Endometrial microvascular endothelial cells (primary cell): ENCODE results near the gene AIF1. TPM values are rescaled to one million over a fixed set of nuclear protein-coding genes. Genes with fewer than 3 reads are reported as not detected.

Source experiments
- in situ Hi-C: cut with HindIII; loops from 2 replicates; pipeline ENCODE4 v1.10.0; 2017; ENCODE audit warnings: low sequenced_read_pairs, low pct_unique_long_range_greater_than_20kb; ENCODE audit errors: inconsistent ontology term
- total RNA-seq: library from RNA; depleted of rRNA; stranded (reverse); fragments of >200 nt; gene quantifications from one replicate; pipeline ENCODE4 v1.2.3, GENCODE V29; 2015; ENCODE audit errors: inconsistent ontology term

Gene AIF1
- total RNA-seq = not detected

DNA sequence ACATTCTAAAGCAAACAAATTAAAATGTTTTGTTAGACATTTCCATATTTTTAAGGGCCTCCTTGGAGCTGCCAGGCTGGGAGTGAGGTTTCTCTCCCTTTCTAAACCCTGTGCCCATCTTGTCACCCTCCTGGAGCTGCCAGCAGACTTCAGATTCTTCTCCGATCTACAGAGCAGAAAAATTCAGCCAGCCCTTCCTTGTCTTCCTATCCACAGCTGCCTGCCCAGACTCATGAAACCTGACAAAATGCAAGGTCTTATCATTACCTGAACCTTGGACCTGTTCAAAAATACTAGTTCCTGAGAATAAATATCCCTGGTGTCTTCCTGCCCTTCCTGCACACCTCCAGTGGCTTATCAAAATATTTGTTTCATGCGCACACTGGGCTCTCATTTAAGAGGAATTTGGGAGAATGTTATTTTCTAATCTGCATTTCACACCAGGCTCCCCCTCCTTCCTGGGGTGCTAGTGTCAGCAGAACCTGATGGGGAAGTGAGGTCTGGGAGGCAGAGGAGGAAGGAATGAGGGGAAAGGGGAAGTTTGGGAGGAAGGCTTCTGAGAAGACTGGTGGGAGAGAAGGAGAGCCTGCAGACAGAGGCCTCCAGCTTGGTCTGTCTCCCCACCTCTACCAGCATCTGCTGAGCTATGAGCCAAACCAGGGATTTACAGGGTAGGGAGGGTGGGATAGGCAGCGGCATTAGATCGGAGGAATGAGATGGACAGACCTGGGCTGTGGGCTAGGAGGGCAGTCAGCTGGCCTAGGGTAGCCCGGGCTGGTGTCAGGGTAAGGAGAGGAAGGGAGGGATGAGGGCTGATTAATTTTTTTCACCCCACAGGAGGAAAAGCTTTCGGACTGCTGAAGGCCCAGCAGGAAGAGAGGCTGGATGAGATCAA lies at the start of gene AIF1:
TSS of gene AIF1 (plus strand) at position 551 of the 895 bp plus-strand sequence. CDS start at position 647, 96 bp downstream.
- in situ Hi-C loops = no loop called here

DNA sequence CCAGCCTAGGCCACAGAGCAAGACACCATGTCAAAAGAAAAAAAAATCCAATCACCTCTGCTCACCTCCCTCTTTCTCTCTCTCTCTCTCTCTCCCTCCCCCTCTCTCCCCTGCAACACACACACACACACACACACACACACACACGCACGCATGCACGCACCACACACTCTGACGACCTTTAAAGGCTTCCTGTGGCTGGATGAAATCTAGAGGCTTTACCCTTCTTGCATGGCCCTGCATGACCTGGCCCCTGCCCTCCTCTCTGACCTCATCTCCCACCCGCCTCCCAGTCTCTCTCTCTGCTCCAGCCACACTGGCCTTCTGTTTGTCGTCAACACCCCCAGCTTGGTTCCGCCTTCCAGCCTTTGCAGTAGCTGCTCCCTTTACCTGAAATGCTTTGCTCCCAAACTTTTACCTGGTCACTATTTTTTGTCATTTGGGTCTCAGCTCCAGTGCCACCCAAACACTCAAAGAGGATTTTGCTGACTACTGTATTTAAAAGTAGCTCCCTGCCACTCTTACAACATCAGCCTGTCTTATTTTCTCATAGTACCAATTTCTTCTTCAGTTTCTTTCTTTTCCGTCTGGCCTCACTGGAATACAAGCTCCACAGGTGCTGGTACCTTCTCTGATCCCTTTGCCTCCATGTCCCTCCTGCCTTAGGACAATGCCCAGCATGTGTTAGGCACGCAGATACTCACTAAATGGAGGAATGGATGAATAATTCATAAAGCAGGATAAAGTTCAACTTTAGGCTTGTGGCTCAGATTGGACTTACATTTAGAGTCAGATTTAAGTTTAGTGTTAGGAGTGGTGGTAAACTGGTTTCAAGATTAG lies 47.3 kb upstream of the AIF1 start:
- in situ Hi-C loops = no loop called here

DNA sequence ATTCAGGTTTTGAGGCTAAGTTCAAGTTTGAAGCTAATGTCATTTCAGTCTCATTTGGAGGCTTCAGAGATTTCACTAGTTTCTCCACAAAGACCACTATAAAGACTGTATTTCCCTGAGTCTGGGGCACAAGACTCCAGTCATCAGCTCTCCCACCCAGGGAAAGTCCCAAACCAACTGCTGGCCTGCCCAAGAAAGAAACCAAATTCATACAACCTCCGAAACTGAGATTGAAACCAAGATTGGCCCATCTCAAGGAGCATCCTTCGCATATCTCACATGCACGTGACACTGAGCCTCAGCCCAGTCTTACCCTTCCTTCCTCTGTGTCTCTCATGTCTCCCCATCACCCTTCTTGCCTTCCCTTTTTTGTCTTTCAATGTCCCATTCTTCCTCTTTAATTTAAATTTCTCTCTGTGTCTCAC lies 46.5 kb upstream of the AIF1 start:
- in situ Hi-C loops = no loop called here

DNA sequence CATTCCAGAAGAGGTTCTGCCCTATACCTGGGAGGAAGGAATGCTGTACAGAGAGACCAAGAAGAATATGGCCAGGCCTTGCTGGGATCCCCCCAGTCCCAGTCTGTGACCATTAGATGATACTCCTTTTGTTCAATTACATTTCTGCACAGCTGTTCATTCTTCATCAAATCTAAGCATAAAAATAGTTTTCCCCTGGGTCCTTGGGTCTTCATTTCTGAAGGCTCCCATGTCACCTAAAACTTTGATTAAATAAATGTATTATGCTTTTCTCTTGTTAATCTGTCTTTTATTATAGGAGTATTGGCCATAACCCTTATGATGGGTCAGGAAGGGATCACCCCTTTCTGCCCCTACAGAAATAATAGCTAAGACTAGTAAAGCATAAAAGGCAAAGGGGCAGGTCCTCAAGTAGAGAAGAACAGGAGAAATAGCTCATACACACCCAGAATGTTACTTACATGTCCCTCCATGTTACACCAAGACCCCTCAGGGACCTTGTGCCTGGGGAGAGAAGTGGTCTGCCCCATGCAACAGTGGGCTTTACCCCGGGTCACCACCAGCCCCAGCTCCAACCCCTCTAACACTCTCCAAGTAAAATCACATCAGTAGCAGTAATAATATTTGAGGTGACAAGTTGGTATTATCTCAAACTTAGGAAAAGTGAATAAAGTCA lies 45.0 kb upstream of the AIF1 start:
- in situ Hi-C loops = no loop called here

DNA sequence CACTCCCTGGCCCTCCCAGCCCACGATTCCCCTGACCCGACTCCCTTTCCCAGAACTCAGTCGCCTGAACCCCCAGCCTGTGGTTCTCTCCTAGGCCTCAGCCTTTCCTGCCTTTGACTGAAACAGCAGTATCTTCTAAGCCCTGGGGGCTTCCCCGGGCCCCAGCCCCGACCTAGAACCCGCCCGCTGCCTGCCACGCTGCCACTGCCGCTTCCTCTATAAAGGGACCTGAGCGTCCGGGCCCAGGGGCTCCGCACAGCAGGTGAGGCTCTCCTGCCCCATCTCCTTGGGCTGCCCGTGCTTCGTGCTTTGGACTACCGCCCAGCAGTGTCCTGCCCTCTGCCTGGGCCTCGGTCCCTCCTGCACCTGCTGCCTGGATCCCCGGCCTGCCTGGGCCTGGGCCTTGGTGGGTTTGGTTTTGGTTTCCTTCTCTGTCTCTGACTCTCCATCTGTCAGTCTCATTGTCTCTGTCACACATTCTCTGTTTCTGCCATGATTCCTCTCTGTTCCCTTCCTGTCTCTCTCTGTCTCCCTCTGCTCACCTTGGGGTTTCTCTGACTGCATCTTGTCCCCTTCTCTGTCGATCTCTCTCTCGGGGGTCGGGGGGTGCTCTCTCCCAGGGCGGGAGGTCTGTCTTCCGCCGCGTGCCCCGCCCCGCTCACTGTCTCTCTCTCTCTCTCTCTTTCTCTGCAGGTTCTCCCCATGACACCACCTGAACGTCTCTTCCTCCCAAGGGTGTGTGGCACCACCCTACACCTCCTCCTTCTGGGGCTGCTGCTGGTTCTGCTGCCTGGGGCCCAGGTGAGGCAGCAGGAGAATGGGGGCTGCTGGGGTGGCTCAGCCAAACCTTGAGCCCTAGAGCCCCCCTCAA lies 42.8 kb upstream of the AIF1 start, which contains the start of gene LTA:
TSS of gene LTA (plus strand) at position 249 of the 871 bp plus-strand sequence. CDS start at position 703, 454 bp downstream.
- in situ Hi-C loops = no loop called here

DNA sequence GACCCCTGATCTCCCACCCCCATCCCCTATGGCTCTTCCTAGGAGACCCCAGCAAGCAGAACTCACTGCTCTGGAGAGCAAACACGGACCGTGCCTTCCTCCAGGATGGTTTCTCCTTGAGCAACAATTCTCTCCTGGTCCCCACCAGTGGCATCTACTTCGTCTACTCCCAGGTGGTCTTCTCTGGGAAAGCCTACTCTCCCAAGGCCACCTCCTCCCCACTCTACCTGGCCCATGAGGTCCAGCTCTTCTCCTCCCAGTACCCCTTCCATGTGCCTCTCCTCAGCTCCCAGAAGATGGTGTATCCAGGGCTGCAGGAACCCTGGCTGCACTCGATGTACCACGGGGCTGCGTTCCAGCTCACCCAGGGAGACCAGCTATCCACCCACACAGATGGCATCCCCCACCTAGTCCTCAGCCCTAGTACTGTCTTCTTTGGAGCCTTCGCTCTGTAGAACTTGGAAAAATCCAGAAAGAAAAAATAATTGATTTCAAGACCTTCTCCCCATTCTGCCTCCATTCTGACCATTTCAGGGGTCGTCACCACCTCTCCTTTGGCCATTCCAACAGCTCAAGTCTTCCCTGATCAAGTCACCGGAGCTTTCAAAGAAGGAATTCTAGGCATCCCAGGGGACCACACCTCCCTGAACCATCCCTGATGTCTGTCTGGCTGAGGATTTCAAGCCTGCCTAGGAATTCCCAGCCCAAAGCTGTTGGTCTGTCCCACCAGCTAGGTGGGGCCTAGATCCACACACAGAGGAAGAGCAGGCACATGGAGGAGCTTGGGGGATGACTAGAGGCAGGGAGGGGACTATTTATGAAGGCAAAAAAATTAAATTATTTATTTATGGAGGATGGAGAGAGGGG lies 41.6 kb upstream of the AIF1 start:
- in situ Hi-C loops = no loop called here

DNA sequence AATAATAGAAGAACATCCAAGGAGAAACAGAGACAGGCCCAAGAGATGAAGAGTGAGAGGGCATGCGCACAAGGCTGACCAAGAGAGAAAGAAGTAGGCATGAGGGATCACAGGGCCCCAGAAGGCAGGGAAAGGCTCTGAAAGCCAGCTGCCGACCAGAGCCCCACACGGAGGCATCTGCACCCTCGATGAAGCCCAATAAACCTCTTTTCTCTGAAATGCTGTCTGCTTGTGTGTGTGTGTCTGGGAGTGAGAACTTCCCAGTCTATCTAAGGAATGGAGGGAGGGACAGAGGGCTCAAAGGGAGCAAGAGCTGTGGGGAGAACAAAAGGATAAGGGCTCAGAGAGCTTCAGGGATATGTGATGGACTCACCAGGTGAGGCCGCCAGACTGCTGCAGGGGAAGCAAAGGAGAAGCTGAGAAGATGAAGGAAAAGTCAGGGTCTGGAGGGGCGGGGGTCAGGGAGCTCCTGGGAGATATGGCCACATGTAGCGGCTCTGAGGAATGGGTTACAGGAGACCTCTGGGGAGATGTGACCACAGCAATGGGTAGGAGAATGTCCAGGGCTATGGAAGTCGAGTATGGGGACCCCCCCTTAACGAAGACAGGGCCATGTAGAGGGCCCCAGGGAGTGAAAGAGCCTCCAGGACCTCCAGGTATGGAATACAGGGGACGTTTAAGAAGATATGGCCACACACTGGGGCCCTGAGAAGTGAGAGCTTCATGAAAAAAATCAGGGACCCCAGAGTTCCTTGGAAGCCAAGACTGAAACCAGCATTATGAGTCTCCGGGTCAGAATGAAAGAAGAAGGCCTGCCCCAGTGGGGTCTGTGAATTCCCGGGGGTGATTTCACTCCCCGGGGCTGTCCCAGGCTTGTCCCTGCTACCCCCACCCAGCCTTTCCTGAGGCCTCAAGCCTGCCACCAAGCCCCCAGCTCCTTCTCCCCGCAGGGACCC lies 40.6 kb upstream of the AIF1 start:
- in situ Hi-C loops = no loop called here

DNA sequence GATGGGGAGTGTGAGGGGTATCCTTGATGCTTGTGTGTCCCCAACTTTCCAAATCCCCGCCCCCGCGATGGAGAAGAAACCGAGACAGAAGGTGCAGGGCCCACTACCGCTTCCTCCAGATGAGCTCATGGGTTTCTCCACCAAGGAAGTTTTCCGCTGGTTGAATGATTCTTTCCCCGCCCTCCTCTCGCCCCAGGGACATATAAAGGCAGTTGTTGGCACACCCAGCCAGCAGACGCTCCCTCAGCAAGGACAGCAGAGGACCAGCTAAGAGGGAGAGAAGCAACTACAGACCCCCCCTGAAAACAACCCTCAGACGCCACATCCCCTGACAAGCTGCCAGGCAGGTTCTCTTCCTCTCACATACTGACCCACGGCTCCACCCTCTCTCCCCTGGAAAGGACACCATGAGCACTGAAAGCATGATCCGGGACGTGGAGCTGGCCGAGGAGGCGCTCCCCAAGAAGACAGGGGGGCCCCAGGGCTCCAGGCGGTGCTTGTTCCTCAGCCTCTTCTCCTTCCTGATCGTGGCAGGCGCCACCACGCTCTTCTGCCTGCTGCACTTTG lies 39.6 kb upstream of the AIF1 start, which contains the start of gene TNF:
TSS of gene TNF (plus strand) at position 231 of the 567 bp plus-strand sequence. CDS start at position 408, 177 bp downstream.
- in situ Hi-C loops = no loop called here

DNA sequence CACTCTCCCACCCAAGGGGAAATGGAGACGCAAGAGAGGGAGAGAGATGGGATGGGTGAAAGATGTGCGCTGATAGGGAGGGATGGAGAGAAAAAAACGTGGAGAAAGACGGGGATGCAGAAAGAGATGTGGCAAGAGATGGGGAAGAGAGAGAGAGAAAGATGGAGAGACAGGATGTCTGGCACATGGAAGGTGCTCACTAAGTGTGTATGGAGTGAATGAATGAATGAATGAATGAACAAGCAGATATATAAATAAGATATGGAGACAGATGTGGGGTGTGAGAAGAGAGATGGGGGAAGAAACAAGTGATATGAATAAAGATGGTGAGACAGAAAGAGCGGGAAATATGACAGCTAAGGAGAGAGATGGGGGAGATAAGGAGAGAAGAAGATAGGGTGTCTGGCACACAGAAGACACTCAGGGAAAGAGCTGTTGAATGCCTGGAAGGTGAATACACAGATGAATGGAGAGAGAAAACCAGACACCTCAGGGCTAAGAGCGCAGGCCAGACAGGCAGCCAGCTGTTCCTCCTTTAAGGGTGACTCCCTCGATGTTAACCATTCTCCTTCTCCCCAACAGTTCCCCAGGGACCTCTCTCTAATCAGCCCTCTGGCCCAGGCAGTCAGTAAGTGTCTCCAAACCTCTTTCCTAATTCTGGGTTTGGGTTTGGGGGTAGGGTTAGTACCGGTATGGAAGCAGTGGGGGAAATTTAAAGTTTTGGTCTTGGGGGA lies 38.9 kb upstream of the AIF1 start:
- in situ Hi-C loops = no loop called here

DNA sequence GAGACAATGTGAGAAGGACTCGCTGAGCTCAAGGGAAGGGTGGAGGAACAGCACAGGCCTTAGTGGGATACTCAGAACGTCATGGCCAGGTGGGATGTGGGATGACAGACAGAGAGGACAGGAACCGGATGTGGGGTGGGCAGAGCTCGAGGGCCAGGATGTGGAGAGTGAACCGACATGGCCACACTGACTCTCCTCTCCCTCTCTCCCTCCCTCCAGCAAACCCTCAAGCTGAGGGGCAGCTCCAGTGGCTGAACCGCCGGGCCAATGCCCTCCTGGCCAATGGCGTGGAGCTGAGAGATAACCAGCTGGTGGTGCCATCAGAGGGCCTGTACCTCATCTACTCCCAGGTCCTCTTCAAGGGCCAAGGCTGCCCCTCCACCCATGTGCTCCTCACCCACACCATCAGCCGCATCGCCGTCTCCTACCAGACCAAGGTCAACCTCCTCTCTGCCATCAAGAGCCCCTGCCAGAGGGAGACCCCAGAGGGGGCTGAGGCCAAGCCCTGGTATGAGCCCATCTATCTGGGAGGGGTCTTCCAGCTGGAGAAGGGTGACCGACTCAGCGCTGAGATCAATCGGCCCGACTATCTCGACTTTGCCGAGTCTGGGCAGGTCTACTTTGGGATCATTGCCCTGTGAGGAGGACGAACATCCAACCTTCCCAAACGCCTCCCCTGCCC lies 38.0 kb upstream of the AIF1 start:
- in situ Hi-C loops = no loop called here

DNA sequence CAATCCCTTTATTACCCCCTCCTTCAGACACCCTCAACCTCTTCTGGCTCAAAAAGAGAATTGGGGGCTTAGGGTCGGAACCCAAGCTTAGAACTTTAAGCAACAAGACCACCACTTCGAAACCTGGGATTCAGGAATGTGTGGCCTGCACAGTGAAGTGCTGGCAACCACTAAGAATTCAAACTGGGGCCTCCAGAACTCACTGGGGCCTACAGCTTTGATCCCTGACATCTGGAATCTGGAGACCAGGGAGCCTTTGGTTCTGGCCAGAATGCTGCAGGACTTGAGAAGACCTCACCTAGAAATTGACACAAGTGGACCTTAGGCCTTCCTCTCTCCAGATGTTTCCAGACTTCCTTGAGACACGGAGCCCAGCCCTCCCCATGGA lies 37.5 kb upstream of the AIF1 start:
- in situ Hi-C loops = no loop called here

DNA sequence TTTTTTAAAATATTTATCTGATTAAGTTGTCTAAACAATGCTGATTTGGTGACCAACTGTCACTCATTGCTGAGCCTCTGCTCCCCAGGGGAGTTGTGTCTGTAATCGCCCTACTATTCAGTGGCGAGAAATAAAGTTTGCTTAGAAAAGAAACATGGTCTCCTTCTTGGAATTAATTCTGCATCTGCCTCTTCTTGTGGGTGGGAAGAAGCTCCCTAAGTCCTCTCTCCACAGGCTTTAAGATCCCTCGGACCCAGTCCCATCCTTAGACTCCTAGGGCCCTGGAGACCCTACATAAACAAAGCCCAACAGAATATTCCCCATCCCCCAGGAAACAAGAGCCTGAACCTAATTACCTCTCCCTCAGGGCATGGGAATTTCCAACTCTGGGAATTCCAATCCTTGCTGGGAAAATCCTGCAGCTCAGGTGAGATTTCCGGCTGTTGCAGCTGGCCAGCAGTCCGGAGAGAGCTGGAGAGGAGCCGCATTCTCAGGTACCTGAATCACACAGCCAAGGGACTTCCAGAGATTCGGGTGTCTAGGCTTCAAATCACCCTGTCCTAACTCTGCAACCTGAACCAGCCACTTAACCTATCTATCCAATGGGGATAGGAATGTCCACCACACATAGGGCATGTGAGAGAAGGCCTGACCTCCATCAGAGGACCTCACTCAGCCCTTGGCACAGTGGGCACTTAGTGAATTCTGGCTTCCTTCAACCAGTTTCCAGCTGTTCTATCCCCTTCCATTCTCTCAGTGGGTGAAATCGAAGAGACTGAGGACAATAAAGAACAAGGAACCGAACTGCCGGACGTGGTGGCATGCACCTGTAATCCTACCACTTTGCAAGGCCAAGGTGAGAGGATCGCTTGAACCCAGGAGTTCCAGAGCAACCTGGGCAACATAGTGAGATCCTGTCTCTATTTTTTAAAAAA lies 36.6 kb upstream of the AIF1 start:
- in situ Hi-C loops = no loop called here

DNA sequence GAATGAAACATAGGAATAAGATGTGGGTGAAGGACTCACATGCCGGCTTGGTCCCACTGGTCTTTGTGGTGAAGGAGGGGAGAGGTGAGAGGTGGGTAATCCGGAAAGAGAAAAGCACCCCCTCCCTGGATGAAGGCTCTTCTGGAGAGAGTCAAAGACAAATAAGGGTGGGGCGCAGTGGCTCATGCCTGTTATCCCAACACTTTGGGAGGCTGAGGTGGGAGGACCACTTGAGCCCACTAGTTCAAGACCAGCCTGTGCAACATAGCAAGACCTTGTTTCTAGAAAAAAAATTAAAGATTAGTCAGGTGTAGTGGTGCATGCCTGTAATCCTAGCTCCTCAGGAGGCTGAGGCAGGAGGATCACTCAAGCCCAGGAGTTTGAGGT lies 35.9 kb upstream of the AIF1 start:
- in situ Hi-C loops = no loop called here
